AG09309 (cell line): ENCODE measurements around the gene IKZF1.

ENCODE experiments used
- DNase-seq: peaks from one replicate; pipeline ENCODE4 v3.0.0-alpha.2; 2010; ENCODE audit warnings: low read depth
- H3K4me3 ChIP-seq: 2 replicates; pipeline ENCODE4 v1.5.1; 2011; ENCODE audit warnings: mild to moderate bottlenecking, low read depth, low read length, moderate library complexity; ENCODE audit not compliant: control insufficient read depth
- CTCF ChIP-seq: IDR thresholded peaks from 2 replicates; pipeline ENCODE4 v1.5.1; 2011; ENCODE audit warnings: mild to moderate bottlenecking, low read depth, low read length, inconsistent platforms; ENCODE audit not compliant: insufficient read depth, control insufficient read depth; ENCODE audit errors: missing control alignments

IKZF1 gene

DNA sequence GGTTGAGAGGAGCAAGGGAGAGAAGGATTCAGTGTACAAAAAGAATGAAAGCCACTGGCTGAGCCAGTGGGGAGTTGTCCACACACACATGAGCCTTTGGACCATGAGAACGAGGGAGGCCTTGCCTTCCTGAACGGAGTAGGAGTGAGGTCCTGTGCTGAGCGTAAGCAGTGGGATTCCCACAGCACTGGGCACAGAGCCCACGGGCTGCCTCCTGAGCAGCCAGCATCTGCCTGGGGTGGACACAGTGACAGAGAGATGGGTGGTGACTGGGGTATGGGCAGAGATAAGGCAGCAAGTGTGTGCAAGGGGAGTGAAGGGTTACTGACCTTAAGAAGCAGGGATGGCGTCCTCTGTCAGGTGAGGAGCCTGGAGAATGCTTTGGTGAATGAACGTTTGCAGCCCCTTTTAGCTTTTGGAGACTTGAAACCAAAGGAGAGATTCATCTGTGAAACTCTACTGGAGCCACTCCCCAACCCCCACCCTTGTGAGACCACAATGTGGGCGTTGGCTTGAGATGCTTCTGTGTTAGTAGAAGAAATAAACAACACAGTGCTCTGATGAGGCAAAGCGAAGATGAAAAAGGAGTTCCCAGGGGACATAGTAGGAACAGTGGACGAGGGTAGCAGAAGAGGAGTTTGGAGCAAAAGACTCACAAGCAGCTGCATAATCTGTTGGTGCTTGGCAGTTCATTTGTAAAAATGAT, 89.2 kb downstream of the IKZF1 start:
- DNase-seq, result no peak
- TF ChIP-seq CTCF, result no peak
- no peak overlapping the region for H3K4me3 ChIP-seq

DNA sequence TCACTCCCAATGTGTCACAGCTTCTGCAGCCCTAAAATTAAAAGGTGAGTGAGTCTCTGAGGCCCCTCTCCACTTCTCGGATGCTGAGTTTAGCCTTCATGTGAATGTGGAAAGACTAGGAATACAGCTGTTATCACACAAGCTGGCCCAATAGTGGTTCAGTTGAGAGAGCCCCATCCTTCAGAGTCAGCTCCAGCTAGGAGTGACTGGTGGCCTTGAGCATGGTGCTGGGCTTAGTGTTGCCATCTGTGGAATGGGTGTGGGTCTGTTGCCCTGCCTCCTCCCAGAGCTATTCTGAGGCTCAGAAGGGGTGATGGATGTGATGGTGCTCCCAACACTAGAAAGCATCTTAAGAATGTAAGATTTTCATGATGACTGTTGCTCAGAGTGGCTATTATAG, 89.8 kb downstream of the IKZF1 start:
- no peak for DNase-seq
- H3K4me3 ChIP-seq, result no peak overlapping the region
- TF ChIP-seq CTCF, result no peak

- no peak overlapping the region for H3K4me3 ChIP-seq
- DNase-seq, result no peak
- no peak for TF ChIP-seq CTCF
Observed at GRCh38 chr7:50396856-50397255, 92.3 kb downstream of the IKZF1 start.

GRCh38 chr7:50397320-50397970, 92.9 kb downstream of the IKZF1 start:
- no peak for TF ChIP-seq CTCF
- no peak overlapping the region for H3K4me3 ChIP-seq
- no peak for DNase-seq

DNA sequence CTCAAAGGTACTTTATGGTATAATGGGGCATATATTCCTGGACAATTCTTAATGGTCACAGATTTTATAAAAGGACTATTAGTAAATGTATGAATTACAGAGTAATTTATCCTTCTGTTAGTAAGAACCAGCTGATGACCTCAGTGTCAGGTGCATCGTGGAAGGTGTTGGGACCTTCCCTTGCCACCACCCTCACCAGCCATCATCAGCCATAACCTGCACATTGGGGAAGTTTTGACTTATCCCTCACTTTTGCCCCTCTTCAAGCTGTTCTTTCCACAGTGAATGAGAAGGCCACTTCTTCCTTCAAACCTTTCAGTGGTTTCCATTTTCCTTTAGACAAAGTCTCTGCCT, 93.4 kb downstream of the IKZF1 start:
- no peak overlapping the region for H3K4me3 ChIP-seq
- DNase-seq, result no peak
- no peak for TF ChIP-seq CTCF

DNA sequence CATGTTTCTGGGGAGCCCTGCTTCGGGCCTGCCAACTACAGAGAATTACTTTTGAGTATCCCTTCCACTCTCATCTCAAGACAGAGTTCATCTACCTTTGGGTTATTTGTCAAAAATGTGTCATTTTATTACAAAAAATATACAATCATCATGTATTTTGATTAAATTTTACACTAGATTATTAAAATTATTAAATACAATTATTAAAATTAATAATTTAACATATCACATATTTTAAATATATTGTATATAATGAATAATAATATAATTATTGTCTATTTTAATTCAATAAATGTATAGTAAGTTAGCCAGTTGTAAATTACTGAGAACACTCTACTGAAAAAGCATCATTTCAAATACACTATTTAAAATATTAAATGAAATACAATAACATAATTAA, 94.7 kb downstream of the IKZF1 start:
- no peak for TF ChIP-seq CTCF
- H3K4me3 ChIP-seq, result no peak overlapping the region
- no peak for DNase-seq

DNA sequence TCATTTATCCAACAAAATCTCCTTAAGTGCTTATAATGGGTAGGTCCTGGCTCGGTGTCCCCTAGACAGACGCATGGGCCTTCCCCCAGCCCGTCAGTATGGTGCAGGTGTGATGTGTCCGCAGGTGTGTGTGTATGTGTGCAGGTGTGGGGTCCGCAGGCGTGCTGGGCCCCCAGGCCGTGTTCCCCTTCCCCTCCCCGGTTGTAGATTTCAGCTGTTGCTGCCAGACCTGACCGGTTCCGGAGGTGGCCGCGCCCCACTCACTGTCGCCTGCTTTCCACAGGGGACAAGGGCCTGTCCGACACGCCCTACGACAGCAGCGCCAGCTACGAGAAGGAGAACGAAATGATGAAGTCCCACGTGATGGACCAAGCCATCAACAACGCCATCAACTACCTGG, 95.1 kb downstream of the IKZF1 start:
- no peak for DNase-seq
- TF ChIP-seq CTCF, result no peak
- no peak overlapping the region for H3K4me3 ChIP-seq
